PFSK-1 (cell line): Measurements from ENCODE around the gene SORCS3.

Experiments used
- FOXP2 ChIP-seq: optimal IDR thresholded peaks from 2 replicates; pipeline ENCODE3; 2011; ENCODE audit warnings: borderline replicate concordance, control low read depth, inconsistent platforms; ENCODE audit not compliant: insufficient read depth; ENCODE audit errors: extremely low read length, extremely low read depth
- POLR2AphosphoS5 ChIP-seq: IDR thresholded peaks from 2 replicates; pipeline ENCODE4 v1.6.1; 2012; ENCODE audit warnings: low read depth, mild to moderate bottlenecking, control low read depth, low read length, moderate library complexity
- REST ChIP-seq, 2 experiments: IDR thresholded peaks; 2 replicates each; pipeline versions ENCODE4 v1.6.1 to v1.8.0; 2011 to 2012; ENCODE audit warnings: low read depth in 2 of 2, low read length in 2 of 2, control low read depth in 1 of 2, inconsistent platforms in 1 of 2, mild to moderate bottlenecking in 1 of 2, moderate library complexity in 1 of 2; ENCODE audit not compliant: insufficient read depth in 1 of 2
- SIN3A ChIP-seq: IDR thresholded peaks from 2 replicates; pipeline ENCODE4 v1.6.1; 2012; ENCODE audit warnings: mild to moderate bottlenecking, low read length, moderate library complexity, borderline replicate concordance; ENCODE audit not compliant: insufficient read depth
- TAF1 ChIP-seq: IDR thresholded peaks from 2 replicates; pipeline ENCODE4 v1.6.1; 2012; ENCODE audit warnings: low read length, control low read depth, borderline replicate concordance; ENCODE audit not compliant: insufficient read depth

The SORCS3 gene

GRCh38 chr10:105026566-105026965, 385.5 kb downstream of the SORCS3 start:
- TF ChIP-seq POLR2AphosphoS5 (no peak), REST (IDR thresholded peaks at IDR 0.05; ENCODE audit: insufficient read depth in 1 of 2, low read depth in 2 of 2, low read length in 2 of 2) (no peak), SIN3A (no peak), FOXP2 (no peak), TAF1 (no peak)

GRCh38 chr10:105029286-105029685, 388.2 kb downstream of the SORCS3 start:
- TF ChIP-seq SIN3A (no peak), REST (IDR thresholded peaks at IDR 0.05; ENCODE audit: insufficient read depth in 1 of 2, low read depth in 2 of 2, low read length in 2 of 2) (no peak), TAF1 (no peak), FOXP2 (no peak), POLR2AphosphoS5 (no peak)

GRCh38 chr10:105037022-105037421, 395.9 kb downstream of the SORCS3 start:
- no peak for TF ChIP-seq REST (IDR thresholded peaks at IDR 0.05; ENCODE audit: insufficient read depth in 1 of 2, low read depth in 2 of 2, low read length in 2 of 2)
- no peak for TF ChIP-seq TAF1
- no peak for TF ChIP-seq FOXP2
- no peak for TF ChIP-seq SIN3A

GRCh38 chr10:105041956-105042355, 400.9 kb downstream of the SORCS3 start:
- TF ChIP-seq TAF1 = no peak
- no peak for TF ChIP-seq SIN3A
- TF ChIP-seq POLR2AphosphoS5 = no peak
- no peak for TF ChIP-seq REST (IDR thresholded peaks at IDR 0.05; ENCODE audit: insufficient read depth in 1 of 2, low read depth in 2 of 2, low read length in 2 of 2)
- no peak for TF ChIP-seq FOXP2
